Measurements from ENCODE around the gene KCNIP2. TPM values are rescaled to one million over a fixed set of nuclear protein-coding genes. Genes with fewer than 3 reads are reported as not detected.

Gene KCNIP2
- total RNA-seq, 1 donor from 2014 or later, result not detected

GRCh38 chr10:101776161-101776817 lies 67.3 kb downstream of the KCNIP2 start:
- H3K36me3 ChIP-seq (ENCODE audit: control insufficient read depth, insufficient read depth, low read length), result peaks cover 3% of the 10 kb centered on the region
- peaks cover 40% of the 10 kb centered on the region for H3K27me3 ChIP-seq (ENCODE audit: control insufficient read depth, insufficient read depth, low read length)
- DNase-seq (ENCODE audit: low read depth) (no peak), FAIRE-seq (no peak)
- no peak for TF ChIP-seq CTCF (IDR thresholded peaks at IDR 0.05; ENCODE audit: insufficient read depth, low read length, severe bottlenecking)
- no peak overlapping the region for H3K4me3 ChIP-seq (ENCODE audit: low read depth, low read length)

Other genes with a start within 250 kb of the KCNIP2 start
- gene FBXW4, start 148.6 kb downstream of the KCNIP2 start, total RNA-seq, result 49.5 and 72.6 TPM in 2 replicates
- gene FGF8, start 67.7 kb downstream of the KCNIP2 start, total RNA-seq, result 0.26 and 0.38 TPM in 2 replicates
- gene NPM3, start 60.4 kb downstream of the KCNIP2 start, total RNA-seq, result 128 and 158 TPM in 2 replicates
- gene OGA, start 25.4 kb downstream of the KCNIP2 start, total RNA-seq, result 96.4 and 176 TPM in 2 replicates
- gene ARMH3, start 212.4 kb upstream of the KCNIP2 start, total RNA-seq, result 6.3 and 10.1 TPM in 2 replicates
- gene HPS6, start 221.5 kb upstream of the KCNIP2 start, total RNA-seq, result 33.4 and 34.4 TPM in 2 replicates